ENCODE results near the gene ETS1.

ETS1 gene

DNA sequence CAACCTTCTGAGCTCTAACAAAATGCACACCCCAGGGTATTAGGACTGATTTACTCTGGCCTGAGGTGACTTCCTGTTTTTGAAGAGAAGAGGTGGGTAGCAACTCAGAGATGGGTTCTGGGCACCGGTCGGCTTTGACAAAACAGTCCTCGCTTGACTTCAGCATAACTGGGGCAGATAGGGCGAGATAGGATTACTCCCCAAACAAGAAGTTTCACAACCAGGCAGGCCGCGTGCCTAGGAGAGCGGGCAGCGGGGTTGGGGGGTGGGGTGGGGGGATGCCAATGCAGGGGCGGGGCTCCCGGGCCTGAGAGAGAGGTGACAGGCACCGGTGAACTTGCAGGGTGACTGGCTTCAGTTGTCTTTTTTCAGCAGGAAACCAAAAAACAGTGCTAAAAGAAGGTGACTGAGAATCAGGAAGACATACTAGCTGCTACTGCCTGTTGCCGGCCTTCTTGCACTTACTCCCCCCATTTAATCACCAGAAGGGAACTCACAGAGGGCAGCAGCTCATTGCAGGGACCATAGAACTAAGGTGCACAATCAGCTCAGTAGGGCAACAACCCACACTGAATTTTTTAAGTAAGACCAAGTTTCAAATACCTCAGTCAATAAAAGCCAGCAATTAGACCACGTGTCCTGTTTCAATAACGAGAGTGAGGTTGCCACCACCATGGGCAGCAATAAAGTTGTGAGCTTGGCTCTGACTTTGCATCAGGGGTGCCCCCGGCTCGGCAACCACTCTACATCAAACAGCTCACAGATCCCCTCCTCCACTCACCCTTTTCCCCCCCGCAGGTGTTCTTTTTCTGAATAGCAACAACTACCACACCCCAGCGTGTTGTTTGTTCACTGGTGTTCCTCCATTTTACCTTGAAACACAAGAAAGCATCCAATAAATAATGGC, 37.2 kb upstream of the ETS1 start:
- TF ChIP-seq, protein P1, sequence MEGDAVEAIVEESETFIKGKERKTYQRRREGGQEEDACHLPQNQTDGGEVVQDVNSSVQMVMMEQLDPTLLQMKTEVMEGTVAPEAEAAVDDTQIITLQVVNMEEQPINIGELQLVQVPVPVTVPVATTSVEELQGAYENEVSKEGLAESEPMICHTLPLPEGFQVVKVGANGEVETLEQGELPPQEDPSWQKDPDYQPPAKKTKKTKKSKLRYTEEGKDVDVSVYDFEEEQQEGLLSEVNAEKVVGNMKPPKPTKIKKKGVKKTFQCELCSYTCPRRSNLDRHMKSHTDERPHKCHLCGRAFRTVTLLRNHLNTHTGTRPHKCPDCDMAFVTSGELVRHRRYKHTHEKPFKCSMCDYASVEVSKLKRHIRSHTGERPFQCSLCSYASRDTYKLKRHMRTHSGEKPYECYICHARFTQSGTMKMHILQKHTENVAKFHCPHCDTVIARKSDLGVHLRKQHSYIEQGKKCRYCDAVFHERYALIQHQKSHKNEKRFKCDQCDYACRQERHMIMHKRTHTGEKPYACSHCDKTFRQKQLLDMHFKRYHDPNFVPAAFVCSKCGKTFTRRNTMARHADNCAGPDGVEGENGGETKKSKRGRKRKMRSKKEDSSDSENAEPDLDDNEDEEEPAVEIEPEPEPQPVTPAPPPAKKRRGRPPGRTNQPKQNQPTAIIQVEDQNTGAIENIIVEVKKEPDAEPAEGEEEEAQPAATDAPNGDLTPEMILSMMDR (IDR thresholded peaks at IDR 0.05; ENCODE audit: low read depth, low read length) = no peak
- no peak for DNase-seq (ENCODE audit: extremely low read depth, low read depth)

DNA sequence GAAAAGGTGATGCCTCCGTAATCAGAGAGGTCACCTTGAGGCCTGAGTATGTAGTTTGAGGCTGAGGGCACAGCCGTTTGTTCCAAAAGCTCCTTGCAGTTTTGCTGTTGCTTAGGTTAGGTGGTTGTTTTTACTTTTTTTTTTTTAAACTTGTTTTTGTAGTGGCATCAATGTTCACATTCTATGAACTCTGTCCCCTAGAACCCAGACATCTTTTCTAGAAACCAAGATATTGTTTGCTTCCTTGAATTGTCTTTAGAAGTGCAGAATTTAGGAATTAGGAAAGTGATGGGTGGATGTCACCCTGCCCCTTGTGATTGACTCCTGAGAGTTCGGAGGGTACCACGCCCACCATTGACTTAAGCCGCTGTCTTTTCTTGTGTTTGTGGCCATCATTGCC, 35.7 kb upstream of the ETS1 start:
- TF ChIP-seq, protein P1 (IDR thresholded peaks at IDR 0.05; ENCODE audit: low read depth, low read length) = no peak
- DNase-seq (ENCODE audit: extremely low read depth, low read depth) = no peak

DNA sequence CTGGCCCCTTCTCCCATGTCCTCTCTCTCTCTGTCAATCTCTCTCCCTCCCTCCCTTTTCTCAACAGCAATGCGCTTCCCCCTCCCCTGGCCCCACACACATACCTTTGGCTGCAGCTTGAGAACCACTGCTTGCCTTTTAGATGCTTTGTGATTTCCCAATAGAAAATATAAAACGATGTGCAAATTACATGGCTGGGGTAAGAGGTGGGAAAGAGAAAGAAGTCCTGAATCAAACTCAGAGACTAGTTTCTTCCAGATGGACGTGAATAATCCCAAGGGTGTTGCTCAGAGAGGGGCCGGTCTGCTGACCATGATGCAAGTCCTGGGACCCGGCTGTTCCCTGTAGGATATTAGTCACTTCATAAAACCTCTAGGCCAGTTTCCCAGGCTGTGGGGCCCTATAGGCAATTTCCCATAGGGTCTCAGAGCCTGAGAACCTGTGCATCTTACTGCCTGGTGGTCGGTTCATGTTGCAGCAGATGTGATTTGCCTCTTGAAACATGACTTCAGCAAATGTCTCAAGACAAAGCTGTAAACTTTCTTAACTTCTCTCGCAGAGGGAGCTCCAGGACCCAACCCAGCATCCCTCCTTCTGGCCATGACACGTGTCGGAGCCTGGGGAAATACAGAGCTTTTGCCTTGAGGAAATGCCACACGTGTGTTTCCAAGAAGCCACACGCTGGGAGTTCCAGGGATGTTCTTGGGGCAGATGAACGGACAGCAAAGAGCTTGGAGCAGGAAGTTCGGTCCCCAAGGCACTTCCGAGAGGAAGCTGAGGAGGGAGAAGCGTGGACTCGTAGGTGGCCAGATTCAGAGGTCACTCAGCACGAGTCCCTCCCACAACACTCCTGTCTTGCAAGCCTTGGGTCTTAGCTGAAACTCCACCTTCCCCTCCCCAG, 34.5 kb upstream of the ETS1 start:
- DNase-seq (ENCODE audit: extremely low read depth, low read depth) = peak; percentile 49
- TF ChIP-seq, protein P1 (IDR thresholded peaks at IDR 0.05; ENCODE audit: low read depth, low read length) = no peak

DNA sequence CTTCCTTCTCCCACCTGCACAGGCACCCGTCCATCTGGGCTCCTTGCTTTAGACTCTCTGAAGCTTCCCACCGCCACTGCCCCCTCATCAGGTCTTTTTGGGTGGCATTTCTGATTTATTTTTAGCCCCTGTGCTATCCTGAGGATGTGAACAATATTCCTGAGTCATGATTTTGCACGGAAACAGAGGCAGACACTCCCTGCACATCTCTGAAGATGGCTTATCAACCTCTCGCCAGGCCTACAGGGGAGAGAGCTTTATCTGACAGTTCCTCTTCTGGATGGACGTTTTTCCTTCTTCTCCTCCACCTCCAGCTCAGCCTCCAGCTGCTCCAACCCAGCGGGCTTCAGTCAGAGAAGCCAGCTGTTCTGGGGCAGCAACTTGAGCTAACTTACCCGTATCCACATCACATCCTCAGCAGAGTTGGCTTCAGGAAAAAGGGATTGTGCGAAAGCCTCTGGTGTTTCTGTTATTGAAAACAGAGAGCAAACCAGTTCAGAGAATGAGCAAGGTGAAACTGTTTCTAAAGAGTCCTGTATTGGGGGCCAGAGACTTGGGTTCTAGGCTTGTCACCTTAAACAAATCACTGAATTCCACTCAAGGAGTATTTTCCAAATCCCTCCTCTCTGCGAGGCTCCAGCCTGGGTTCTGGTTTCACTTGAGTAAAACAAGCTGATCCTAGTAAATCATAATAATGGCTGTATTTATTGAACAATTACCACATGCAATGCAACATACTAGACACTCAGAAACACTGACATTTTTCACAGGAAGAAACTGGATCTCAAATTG, 33.1 kb upstream of the ETS1 start:
- TF ChIP-seq, protein P1 (IDR thresholded peaks at IDR 0.05; ENCODE audit: low read depth, low read length) = no peak
- DNase-seq (ENCODE audit: extremely low read depth, low read depth) = no peak

DNA sequence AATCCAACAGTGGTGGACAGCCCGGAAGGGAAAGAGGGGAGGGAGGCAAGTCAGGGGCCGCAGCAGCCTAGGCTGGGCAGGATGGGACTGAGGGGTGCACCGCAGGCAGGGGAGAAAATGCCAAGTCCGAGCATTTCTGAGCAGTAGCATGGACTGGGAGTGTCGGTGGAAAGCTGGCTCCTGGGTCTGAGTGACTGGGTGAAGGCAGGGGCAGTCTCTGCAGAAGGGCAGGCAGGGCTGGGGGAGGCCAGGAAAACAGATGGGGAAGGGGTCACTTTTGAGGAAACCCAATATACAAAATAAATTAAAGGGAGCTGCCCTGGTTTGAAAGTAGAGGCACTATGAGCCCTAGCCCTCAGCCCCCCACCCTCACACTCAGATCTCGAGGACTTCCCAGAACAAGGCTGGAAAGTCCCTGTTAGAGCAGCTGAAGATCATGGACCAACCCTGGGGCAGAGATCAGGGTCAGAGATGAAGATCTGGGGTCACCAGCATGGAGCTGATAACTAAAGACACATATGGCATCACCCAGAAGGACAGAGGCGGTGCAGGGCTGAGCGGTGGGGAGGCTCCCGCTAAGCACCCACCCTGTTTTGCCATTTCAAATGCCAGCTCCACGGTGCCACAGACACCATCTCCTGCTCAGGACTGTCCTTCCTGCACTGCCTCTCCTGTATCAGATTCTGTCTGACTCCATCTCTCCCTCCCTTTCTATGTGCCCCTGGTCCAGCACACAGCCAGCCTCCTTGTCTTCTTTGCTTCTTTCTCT, 32.4 kb upstream of the ETS1 start:
- DNase-seq (ENCODE audit: extremely low read depth, low read depth) = no peak
- TF ChIP-seq, protein P1 (IDR thresholded peaks at IDR 0.05; ENCODE audit: low read depth, low read length) = no peak

DNA sequence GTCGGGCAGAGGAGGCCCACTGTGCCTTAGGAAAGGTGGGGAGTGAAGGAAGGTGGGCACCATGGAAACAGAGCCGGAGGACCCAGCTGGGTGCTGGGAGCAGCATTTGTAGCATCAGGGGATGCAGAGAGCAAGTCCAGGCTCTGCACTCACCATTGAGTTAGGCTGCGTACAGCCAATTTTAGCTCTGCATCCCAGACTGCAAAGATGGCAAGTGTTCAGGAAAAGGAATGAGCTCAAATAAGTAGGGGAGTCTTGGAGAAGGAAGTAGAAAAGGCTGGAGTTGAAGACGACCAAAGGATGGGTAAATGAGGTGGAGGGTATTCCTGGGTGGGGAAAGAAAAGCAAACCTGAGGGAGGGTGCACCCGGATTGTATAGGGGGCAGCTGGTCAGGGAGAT, 31.6 kb upstream of the ETS1 start:
- TF ChIP-seq, protein P1 (IDR thresholded peaks at IDR 0.05; ENCODE audit: low read depth, low read length) = no peak
- no peak for DNase-seq (ENCODE audit: extremely low read depth, low read depth)
